Right atrium auricular region (tissue), 2 donors: ENCODE data around the gene FHAD1. TPM values are rescaled to one million over a fixed set of nuclear protein-coding genes. Genes with fewer than 3 reads are reported as not detected.

ENCODE experiments used
- DNase-seq: peaks from one replicate; pipeline ENCODE4 v3.0.0-alpha.2; 2019; ENCODE audit warnings: low spot score
- H3K27ac ChIP-seq, 2 donors: fragments of 200-600 bp; sonication (generic); 1 replicate in 1 of 2; 2 replicates in 1 of 2; pipeline ENCODE4 v1.5.1; 2016 to 2019
- H3K27me3 ChIP-seq, 2 donors: fragments of 200-600 bp; sonication (generic); one replicate each; pipeline versions ENCODE4 v1.5.1 to v1.6.0; 2017 to 2019
- H3K36me3 ChIP-seq: fragments of 200-600 bp; sonication (generic); one replicate; pipeline ENCODE4 v1.5.1; 2016
- H3K4me1 ChIP-seq, 2 donors: fragments of 200-600 bp; sonication (generic); one replicate each; pipeline versions ENCODE4 v1.5.1 to v1.6.0; 2017 to 2019
- H3K4me3 ChIP-seq, 2 donors: fragments of 200-600 bp; sonication (generic); 1 replicate in 1 of 2; 2 replicates in 1 of 2; pipeline ENCODE4 v1.5.1; 2017 to 2019; ENCODE audit warnings: mild to moderate bottlenecking in 1 of 2, moderate library complexity in 1 of 2
- H3K9me3 ChIP-seq, 2 donors: fragments of 200-600 bp; sonication (generic); one replicate each; pipeline ENCODE4 v1.5.1; 2019
- total RNA-seq, 2 donors: library from RNA; depleted of rRNA; stranded (reverse); fragments of >200 nt; gene quantifications; one replicate each; pipeline ENCODE4 v1.1.0, GENCODE V29; 2016
- TF ChIP-seq, protein P1 (sequence below), 2 donors: fragments of 200-600 bp; sonication (generic); IDR thresholded peaks; one replicate each; pipeline ENCODE4 v1.5.1; 2019; ENCODE audit warnings: antibody characterized with exemption in 2 of 2

FHAD1 gene
- total RNA-seq, 2 donors from 2014 or later, result not detected

DNA sequence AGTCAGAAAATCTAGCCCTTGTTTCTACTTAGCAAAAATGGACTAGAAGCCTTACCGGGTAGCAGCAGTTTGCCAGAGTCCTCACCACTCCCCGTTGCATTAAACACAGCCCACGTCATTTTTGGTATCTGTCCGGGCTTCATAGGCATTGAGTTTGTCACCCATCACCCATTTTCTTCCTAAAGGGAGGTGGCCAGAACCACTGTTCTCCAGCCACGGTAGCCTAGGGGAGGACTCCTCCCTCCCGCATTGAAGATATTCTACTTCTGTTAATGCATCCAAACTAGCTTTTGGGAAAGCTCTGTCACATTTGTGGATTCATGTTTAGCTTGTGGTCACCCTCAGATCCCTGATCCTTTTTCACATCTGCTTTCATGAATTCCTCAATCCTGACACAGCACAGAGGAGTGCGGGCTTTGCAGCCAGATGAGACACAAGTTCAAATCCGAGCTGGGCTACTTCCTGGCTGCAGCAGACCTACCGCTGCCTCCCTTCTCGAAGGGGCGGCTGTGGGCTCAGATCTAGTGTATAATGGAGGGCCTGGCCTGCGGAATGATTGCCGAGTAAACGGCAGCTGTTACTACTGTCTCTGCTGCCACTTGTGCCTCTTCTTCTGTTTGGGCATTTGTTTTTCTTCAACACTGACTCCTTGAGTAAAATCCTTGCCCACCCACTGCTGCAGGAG is 99.5 kb downstream of the FHAD1 start:
- Histone ChIP-seq H3K9me3 (no peaks in the 10 kb centered on the region), H3K27me3 (no peaks in the 10 kb centered on the region), H3K36me3 (no peaks in the 10 kb centered on the region), H3K4me3 (no peak overlapping the region), H3K4me1 (peaks cover 0 to 19% of the 10 kb centered on the region in 2 donors), H3K27ac (no peak overlapping the region)
- TF ChIP-seq, protein P1, sequence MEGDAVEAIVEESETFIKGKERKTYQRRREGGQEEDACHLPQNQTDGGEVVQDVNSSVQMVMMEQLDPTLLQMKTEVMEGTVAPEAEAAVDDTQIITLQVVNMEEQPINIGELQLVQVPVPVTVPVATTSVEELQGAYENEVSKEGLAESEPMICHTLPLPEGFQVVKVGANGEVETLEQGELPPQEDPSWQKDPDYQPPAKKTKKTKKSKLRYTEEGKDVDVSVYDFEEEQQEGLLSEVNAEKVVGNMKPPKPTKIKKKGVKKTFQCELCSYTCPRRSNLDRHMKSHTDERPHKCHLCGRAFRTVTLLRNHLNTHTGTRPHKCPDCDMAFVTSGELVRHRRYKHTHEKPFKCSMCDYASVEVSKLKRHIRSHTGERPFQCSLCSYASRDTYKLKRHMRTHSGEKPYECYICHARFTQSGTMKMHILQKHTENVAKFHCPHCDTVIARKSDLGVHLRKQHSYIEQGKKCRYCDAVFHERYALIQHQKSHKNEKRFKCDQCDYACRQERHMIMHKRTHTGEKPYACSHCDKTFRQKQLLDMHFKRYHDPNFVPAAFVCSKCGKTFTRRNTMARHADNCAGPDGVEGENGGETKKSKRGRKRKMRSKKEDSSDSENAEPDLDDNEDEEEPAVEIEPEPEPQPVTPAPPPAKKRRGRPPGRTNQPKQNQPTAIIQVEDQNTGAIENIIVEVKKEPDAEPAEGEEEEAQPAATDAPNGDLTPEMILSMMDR (IDR thresholded peaks at IDR 0.05), result no peak
- no peak for DNase-seq

DNA sequence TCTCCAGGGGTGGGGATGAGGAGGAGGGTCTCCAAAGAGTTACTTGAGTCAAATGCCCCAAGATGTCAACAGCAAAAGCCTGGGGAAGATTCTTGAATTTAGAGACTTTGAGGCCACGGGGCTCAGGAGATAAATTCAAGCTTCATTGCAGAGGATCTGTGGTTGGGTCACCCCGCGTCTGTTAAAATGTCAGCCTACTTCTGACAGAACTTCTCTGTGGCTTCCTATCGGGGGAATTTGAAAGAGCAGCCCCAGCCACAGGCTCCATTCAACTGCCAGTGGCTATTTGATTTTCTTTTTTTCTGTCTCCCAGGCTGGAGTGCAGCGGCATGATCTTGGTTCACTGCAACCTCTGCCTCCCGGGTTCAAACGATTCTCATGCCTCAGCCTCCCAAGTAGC is 100.2 kb downstream of the FHAD1 start:
- TF ChIP-seq, protein P1 (IDR thresholded peaks at IDR 0.05), result no peak
- H3K4me1 ChIP-seq, result peaks cover 0 to 19% of the 10 kb centered on the region in 2 donors

DNA sequence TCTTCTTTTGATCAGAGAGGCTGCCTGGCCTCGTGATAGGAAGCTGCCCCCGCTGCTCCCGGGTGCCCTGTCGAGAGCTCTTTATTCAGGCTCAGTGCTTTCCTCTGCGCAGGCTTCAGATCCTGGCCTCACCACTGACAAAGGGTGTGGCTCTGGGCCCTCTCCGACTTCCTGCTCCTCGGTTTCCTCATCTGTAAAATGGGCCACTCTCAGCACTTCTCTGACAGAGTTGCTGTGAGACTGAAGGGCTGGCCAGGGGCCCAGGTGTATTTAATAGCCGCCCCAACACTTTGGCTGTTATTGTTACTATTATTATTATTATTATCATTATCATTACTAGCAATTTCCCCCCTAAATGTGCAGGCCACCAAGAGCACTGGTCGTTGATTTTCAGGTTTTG is 101.6 kb downstream of the FHAD1 start:
- no peak overlapping the region for H3K27ac ChIP-seq
- no peaks in the 10 kb centered on the region for H3K27me3 ChIP-seq
- DNase-seq, result no peak
- peaks cover 0 to 19% of the 10 kb centered on the region in 2 donors for H3K4me1 ChIP-seq
- no peak overlapping the region for H3K4me3 ChIP-seq
- no peaks in the 10 kb centered on the region for H3K36me3 ChIP-seq
- no peaks in the 10 kb centered on the region for H3K9me3 ChIP-seq
- TF ChIP-seq, protein P1 (IDR thresholded peaks at IDR 0.05), result no peak

More for the DNA sequence above, 100.2 kb downstream of the FHAD1 start:
- Histone ChIP-seq H3K36me3 (no peaks in the 10 kb centered on the region), H3K4me3 (no peak overlapping the region), H3K27me3 (no peaks in the 10 kb centered on the region), H3K27ac (no peak overlapping the region), H3K9me3 (no peaks in the 10 kb centered on the region)
- no peak for DNase-seq

DNA sequence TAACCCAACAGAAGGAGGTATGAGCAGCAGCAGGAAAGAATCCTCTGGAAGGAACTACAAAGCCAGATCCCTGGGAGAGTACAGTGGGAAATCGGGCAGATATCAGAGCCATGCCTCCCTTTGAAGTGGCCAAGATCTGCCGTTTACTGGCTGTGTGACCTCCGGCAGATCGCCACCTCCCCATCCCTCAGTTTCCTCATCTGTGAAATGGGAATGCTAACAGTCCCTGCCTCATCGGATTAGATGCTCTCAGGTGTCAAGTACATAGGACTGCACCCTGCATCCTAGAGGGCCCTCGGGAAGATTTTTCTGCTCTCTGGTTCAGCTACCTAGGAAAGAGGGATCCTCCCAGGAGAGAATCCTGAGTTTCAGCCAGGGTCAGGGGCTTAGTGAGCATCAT is 102.1 kb downstream of the FHAD1 start:
- Histone ChIP-seq H3K27me3 (no peaks in the 10 kb centered on the region), H3K4me1 (peaks cover 0 to 16% of the 10 kb centered on the region in 2 donors), H3K9me3 (no peaks in the 10 kb centered on the region), H3K36me3 (no peaks in the 10 kb centered on the region), H3K4me3 (no peak overlapping the region), H3K27ac (no peak overlapping the region)
- DNase-seq, result no peak
- TF ChIP-seq, protein P1 (IDR thresholded peaks at IDR 0.05), result no peak

- DNase-seq, result no peak
- TF ChIP-seq, protein P1 (IDR thresholded peaks at IDR 0.05), result no peak
- Histone ChIP-seq H3K36me3 (no peaks in the 10 kb centered on the region), H3K9me3 (no peaks in the 10 kb centered on the region), H3K27ac (no peak overlapping the region), H3K4me3 (no peak overlapping the region), H3K4me1 (peaks cover 0 to 6% of the 10 kb centered on the region in 2 donors), H3K27me3 (no peaks in the 10 kb centered on the region)
These were observed 103.1 kb downstream of the FHAD1 start for GRCh38 chr1:15350151-15350550.
